C4-2B (cell line): ENCODE measurements around the gene CFB.
"Not testable (repeated sequence)": the region's sequence is repeated elsewhere in the genome, so short reads cannot be mapped to it uniquely, and the experiment has no call there.

Source experiments
- H3K27ac ChIP-seq: fragments of 450-650 bp; 2 replicates; pipeline ENCODE4 v1.5.1; 2017
- CTCF ChIP-seq: fragments of 450-650 bp; conservative IDR thresholded peaks from 2 replicates; pipeline ENCODE4 v1.5.1; 2017; ENCODE audit warnings: mild to moderate bottlenecking
- ZFX ChIP-seq: fragments of 450-650 bp; IDR thresholded peaks from 2 replicates; pipeline ENCODE4 v1.6.1; 2017

The CFB gene

GRCh38 chr6:31907158-31907813 lies 38.6 kb upstream of the CFB start:
- no peak for TF ChIP-seq CTCF
- no peak for TF ChIP-seq ZFX
- H3K27ac ChIP-seq = no peak overlapping the region

DNA sequence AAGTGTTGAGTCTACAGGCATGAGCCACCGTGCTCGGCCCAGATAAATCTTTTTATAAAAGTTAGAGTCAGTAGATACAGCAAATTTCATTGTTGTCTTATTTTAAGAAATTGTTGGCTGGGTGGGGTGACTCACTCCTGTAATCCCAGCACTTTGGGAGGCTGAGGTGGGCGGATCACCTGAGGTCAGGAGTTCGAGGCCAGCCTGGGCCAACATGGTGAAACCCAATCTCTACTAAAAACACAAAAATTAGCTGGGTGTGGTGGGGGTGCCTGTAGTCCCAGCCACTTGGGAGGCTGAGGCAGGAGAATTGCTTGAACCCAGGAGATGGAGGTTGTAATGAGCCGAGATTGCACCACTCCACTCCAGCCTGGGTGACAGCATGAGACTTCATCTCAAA lies 37.6 kb upstream of the CFB start:
- not testable (repeated sequence) for H3K27ac ChIP-seq

GRCh38 chr6:31908791-31909190 lies 37.1 kb upstream of the CFB start:
- no peak for TF ChIP-seq ZFX
- no peak for TF ChIP-seq CTCF
- H3K27ac ChIP-seq = no peak overlapping the region

GRCh38 chr6:31909298-31909697 lies 36.6 kb upstream of the CFB start:
- H3K27ac ChIP-seq = not testable (repeated sequence)

DNA sequence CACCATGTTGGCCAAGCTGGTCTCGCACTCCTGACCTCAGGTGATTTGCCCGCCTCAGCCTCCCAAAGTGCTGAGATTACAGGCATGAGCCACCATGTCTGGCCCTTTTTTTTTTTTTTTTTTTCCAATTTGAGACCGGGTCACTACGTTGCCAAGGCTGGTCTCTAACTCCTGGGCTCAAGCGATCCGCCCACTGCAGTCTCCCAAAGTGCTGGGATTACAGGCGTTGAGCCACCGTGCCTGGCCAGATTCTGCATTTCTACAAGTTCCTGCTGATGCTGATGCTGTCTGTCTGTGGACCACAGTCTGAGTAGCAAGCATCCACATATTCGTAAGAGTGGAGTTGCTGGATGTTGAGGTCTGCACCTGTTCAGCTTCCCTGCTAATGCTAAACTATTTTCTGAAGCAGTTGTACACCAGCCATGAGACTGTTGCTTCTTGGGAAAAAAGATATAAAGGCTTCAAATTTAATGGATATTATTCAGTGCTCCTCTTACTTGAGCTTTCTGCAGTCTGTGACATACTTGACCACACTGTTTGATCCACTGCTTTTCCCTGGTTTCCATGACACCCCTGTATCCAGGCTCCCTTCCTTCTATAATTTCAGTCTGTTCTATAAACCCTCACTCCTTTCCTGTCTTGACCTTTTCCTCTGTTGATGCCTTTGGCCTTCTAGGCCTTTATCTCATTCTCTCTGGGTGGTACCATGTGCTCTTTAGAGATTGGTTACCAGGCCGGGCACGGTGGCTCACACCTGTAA lies 33.9 kb upstream of the CFB start:
- TF ChIP-seq CTCF (no peak), ZFX (no peak)
- H3K27ac ChIP-seq = no peak overlapping the region

DNA sequence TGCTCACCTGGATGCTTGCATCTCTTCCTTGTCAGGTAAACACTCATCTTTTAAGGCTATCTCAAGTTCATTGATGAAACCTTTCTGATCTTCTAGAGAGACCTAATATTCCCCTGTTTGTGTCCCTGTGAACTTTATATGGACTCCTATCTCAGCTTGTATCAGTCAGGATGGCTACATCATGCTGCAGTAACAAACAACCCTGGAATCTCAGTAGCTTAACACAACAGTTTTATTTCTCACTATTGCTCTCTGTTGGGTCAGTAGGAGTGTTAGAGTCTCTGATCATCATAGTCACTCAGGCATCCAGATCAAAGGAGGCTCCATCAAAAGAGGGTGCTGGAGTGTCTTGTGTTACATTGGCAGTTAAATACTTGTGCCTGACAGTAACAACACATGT lies 30.5 kb upstream of the CFB start:
- TF ChIP-seq ZFX (no peak), CTCF (no peak; the same call in 1 of the 2 replicates)
- no peak overlapping the region for H3K27ac ChIP-seq

DNA sequence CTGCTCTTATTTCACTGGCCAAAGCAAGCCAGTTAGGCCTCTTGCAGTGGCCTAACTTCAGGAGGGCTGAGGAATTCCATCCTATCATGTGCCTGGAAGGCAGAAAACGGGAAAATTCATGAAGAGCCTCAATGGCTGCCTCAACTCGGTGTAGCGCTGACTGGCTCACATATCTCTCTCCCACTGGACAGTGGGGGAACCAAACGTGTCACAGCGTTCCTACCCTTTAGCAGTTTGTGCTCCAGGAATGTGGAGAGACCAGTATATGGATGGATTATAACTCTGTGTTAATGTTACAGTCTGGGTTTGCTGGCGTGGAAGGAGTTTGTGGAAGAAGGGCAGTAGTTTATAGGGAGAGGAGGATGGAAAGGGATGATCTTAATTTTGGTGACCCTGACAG lies 30.1 kb upstream of the CFB start:
- no peak for TF ChIP-seq ZFX
- TF ChIP-seq CTCF = no peak
- no peak overlapping the region for H3K27ac ChIP-seq

- H3K27ac ChIP-seq = 0 out of 2 replicates have a peak overlapping the region, but pooled peaks have one; percentile 0
- TF ChIP-seq ZFX = no peak
- no peak for TF ChIP-seq CTCF
Measured at GRCh38 chr6:31918069-31918720, 27.7 kb upstream of the CFB start.
